Measurements from ENCODE around the gene TMEM59. TPM values are rescaled to one million over a fixed set of nuclear protein-coding genes. Genes with fewer than 3 reads are reported as not detected.
A peak's percentile ranks its signal among the peaks of the same experiment; 100 is the strongest.

The TMEM59 gene, protein sequence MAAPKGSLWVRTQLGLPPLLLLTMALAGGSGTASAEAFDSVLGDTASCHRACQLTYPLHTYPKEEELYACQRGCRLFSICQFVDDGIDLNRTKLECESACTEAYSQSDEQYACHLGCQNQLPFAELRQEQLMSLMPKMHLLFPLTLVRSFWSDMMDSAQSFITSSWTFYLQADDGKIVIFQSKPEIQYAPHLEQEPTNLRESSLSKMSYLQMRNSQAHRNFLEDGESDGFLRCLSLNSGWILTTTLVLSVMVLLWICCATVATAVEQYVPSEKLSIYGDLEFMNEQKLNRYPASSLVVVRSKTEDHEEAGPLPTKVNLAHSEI
- total RNA-seq (146 and 152 TPM in 2 replicates), polyA plus RNA-seq (61.8 and 66.3 TPM in 2 replicates), polyA minus RNA-seq (61.1 and 141 TPM in 2 replicates)
- total RNA-seq (2013) = 219 TPM

DNA sequence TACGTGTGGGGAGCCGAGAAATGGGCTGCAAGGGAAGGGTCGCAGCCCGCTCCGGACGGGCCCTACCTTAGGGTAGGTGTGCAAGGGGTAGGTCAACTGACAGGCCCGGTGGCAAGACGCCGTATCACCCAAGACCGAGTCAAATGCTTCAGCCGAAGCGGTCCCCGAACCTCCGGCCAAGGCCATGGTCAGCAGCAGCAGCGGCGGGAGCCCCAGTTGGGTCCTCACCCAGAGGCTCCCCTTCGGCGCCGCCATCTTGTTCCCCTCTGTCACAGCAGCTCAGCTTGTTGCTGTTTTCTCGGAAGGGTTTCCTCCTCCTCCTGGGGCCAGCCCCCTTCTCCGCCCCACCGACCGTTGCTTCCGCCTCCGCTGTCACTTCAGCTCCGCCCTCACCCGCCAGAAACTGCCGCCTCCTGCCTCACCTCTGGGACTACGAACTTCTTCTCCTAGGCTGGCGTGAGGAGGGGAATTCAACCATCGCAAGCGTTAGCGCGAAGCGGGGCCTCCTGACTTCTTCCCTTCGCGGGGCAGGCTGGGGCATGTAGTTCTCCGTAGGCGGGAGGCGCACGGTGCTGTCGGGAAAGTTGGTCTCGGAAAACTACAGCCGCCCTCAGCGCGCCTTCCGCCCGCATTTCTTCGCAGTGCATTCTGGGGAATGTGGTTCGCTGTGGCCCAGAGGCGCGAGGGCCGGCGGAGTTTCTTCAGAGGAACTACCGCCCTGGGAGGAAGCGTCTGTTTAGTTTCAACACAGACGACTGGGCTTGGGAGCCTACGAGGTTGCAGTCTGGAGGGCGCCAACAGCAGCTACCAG, at the start of gene TMEM59, which contains the start of gene TCEANC2:
Gene TMEM59, minus strand, starts transcription at position 271 of the 811 bp plus-strand sequence. Its CDS starts 16 bp downstream, at position 255.
Gene TCEANC2, plus strand, starts transcription at position 675 of the 811 bp plus-strand sequence. CDS start 815 bp downstream, outside the sequence.
- Histone ChIP-seq H3K27ac (ENCODE audit: low read length in 2 of 2) (peak within 1 kb of the TSS; percentile 75 to 94), H3K4me1 (ENCODE audit: control insufficient read depth in 2 of 2, insufficient read depth in 2 of 2, low read length in 2 of 2) (peaks cover 36% of the 10 kb centered on the region in 2 donors), H3K4me2 (replicated peaks; ENCODE audit: low read depth, low read length, poor library complexity, severe bottlenecking) (peak within 1 kb of the TSS; percentile 94), H3K9ac (ENCODE audit: low read length) (peak within 1 kb of the TSS; percentile 95), H3K4me3 (ENCODE audit: control extremely low read depth in 1 of 5, extremely low read depth in 1 of 5, insufficient read depth in 1 of 5, low read depth in 2 of 5, low read length in 4 of 5) (peak within 1 kb of the TSS; percentile 65 to 99 (median 93)), H3K9me3 (ENCODE audit: control extremely low read depth in 1 of 3, control insufficient read depth in 2 of 3, insufficient read depth in 1 of 3, low read length in 2 of 3) (no peaks in the 10 kb centered on the region), H3K36me3 (replicated peaks in 1 of 2; ENCODE audit: control extremely low read depth in 1 of 2, control insufficient read depth in 1 of 2, extremely low read depth in 1 of 2, insufficient read depth in 2 of 2, low read length in 1 of 2) (peaks cover 0 to 3% of the 10 kb centered on the region in 2 experiments), H3K27me3 (replicated peaks in 1 of 4; ENCODE audit: control extremely low read depth in 1 of 4, control insufficient read depth in 3 of 4, insufficient read depth in 4 of 4, low read length in 3 of 4) (no peaks in the 10 kb centered on the region), H2AFZ (ENCODE audit: insufficient read depth, low read depth, low read length, poor library complexity, severe bottlenecking) (peak within 1 kb of the TSS; percentile 95), H4K20me1 (ENCODE audit: control insufficient read depth, insufficient read depth, low read length, poor library complexity, severe bottlenecking) (peaks cover 4% of the 10 kb centered on the region), H3K79me2 (ENCODE audit: control insufficient read depth, insufficient read depth, low read length) (peaks cover 90% of the 10 kb centered on the region)
- peaks cover 36% of the 10 kb centered on the region for H3K4me1 Mint-ChIP-seq
- no peak within 1 kb of the TSS for H3K4me3 Mint-ChIP-seq
- no peak for TF ChIP-seq EZH2 (IDR thresholded peaks at IDR 0.05; ENCODE audit: borderline replicate concordance, insufficient read depth, low read depth, low read length, poor library complexity, severe bottlenecking)
- TF ChIP-seq, protein P1, sequence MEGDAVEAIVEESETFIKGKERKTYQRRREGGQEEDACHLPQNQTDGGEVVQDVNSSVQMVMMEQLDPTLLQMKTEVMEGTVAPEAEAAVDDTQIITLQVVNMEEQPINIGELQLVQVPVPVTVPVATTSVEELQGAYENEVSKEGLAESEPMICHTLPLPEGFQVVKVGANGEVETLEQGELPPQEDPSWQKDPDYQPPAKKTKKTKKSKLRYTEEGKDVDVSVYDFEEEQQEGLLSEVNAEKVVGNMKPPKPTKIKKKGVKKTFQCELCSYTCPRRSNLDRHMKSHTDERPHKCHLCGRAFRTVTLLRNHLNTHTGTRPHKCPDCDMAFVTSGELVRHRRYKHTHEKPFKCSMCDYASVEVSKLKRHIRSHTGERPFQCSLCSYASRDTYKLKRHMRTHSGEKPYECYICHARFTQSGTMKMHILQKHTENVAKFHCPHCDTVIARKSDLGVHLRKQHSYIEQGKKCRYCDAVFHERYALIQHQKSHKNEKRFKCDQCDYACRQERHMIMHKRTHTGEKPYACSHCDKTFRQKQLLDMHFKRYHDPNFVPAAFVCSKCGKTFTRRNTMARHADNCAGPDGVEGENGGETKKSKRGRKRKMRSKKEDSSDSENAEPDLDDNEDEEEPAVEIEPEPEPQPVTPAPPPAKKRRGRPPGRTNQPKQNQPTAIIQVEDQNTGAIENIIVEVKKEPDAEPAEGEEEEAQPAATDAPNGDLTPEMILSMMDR (IDR thresholded peaks at IDR 0.05) = no peak
- POLR2A ChIA-PET = interaction anchor here (0.6 to 1.8 kb wide), 4 partner anchors 17 to 436 kb away, joined by 3 to 9 read pairs (median 3); partner anchors contain the start of genes IFT25 and LRRC42
- peak within 1 kb of the TSS; percentile 60 for H3K27ac Mint-ChIP-seq
- no peaks in the 10 kb centered on the region for H3K27me3 Mint-ChIP-seq
- DNase-seq = peak; percentile 99
- peak; percentile 91 for ATAC-seq (ENCODE audit: low read depth)
- H3K9me3 Mint-ChIP-seq (ENCODE audit: insufficient read depth) = no peaks in the 10 kb centered on the region
- WGBS (ENCODE audit: insufficient coverage) = under 1% methylated on average over 53 of the region's 59 CpGs
- CTCF ChIA-PET = interaction anchor here (0.7 to 1.0 kb wide), 2 partner anchors 94 to 748 kb away, joined by 4 to 6 read pairs; partner anchors contain the start of gene TTC22
- intact Hi-C loops (cut with micrococcal nuclease) = loop anchor here (1.0 to 2.0 kb wide), 6 partner anchors 108 to 834 kb away; partner anchors contain the start of genes DHCR24, IFT25, NDC1 and YIPF1

Data from B cell (primary cell).